Muscle of back (tissue), 11 donors: ENCODE measurements around the gene CCT7. TPM values are rescaled to one million over a fixed set of nuclear protein-coding genes. Genes with fewer than 3 reads are reported as not detected.

Experiments
- DNase-seq, 3 donors: peaks; one replicate each; pipeline versions ENCODE4 v3.0.0 to v3.0.0-alpha.2; 2013
- polyA plus RNA-seq, 10 donors: library from polyadenylated mRNA; unstranded; fragments of 120-200 nt; gene quantifications; one replicate each; pipeline ENCODE4 v1.2.1, GENCODE V29; 2013; ENCODE audit not compliant: insufficient read length in 10 of 10

The CCT7 gene
- polyA plus RNA-seq, 10 donors: 171 to 205 (median 178) TPM

DNA sequence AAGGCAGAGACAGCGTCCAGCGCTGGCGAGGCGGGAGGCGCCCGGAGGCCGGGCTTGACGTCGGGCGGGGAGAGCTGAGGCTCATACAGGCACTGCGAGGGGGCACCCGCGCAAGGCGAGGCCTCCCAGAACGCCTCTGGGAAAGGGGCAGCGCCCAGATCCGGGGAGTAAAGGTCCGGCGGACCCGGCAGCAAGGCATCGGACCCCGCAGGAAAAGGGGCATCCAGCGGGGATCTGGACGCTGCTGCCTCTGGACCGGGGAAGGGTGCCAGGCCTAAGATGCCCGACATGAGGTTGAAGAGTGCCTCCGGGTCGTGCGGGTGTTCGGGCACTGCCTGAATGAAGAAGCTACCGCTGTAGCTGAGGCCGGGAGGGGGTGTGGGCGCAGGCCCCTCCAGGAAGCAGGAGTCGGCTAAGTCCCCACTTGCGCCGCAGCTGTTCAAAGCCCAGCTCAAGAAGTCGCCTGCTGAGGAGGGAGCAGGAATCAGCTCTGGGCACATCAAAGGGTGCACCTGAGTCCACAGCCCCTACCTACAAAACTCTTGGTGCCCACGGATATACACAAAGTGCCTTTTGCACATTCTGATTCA, 58.3 kb downstream of the CCT7 start:
- no peak for DNase-seq

DNA sequence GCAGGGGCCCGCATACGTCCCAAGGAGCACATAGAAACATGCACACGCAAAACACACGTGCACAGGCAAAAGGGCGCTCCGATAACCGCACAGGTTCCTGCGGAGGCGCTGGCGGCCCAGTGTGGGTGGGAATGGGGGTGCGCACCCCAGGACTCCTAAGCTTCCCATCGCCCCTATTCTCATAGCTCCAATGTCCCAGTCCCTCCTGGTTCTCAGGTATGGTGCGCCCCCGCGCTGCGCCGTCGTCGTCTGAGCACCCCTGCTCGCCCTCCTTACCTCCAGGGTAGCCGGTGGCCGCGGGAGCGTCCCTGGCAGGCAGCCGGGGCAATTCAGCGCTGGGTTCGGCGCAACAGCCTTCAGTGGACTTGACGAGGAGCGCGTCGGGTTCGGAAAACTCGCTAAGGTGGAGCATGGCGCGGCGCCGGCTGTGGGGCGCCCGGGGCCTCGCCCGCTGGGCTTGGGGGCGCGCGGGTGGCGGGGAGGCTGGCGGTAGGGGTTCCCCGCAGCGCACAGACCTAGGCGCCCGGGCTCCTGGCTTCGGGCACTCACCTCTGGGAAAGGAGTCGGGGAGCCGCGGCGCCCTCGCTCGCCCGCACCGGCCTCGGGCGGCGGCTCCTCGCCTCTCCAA, 58.9 kb downstream of the CCT7 start:
- no peak for DNase-seq

DNA sequence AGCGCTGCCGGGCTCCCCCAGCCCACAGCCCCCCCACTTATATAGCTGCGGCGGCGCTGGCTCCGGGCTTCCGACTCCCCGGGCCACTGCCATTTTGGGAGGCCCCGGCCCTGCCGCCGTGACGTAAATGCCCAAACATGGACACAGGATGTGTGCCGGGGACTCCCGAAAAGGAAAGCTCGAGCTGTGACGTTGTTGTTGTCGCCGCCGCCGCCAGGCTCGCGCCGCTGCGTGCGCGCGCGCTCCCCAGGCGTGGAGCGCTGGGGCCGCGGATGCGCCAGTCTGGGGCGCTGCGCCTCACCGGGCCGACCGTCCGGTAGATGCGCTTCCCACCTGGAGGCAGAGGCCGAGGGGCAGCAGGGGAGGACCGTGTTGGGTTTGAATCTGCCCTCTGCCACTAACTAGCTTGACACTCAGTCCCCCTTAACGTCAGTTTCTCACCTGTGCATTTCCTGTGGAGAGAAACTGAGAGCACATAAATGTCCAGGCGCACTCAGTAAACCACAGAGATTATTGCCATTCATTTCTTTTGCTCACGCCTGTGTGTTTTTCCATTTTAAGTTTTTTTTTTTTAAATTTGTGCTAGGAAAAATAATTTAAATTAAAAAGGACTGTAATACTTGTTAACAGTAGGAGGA, 59.5 kb downstream of the CCT7 start, which contains the start of gene EGR4:
Gene EGR4 (minus strand): TSS at position 15 of the 638 bp plus-strand sequence. CDS start 231 bp downstream, outside the sequence.
- DNase-seq: peak in 2 of 3 donors; percentile 29 to 39

DNA sequence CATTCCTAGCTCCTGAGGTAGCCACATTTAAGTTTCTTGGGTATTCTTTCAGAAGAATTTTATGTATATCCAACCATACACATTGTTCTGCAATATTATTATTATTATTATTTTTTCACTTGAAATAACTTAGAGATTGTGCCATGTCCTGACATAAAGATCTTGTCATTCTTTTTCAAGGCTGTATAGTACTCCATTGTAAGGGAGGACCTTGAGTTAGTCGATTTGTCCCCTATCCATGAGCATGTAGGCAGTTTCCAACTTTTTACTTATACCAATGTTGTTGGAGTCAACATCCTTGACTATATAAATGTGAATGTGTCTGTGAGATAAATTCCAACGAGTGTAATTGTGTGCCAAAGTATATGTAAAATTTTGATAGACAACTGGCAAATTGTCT, 60.1 kb downstream of the CCT7 start:
- no peak for DNase-seq

DNA sequence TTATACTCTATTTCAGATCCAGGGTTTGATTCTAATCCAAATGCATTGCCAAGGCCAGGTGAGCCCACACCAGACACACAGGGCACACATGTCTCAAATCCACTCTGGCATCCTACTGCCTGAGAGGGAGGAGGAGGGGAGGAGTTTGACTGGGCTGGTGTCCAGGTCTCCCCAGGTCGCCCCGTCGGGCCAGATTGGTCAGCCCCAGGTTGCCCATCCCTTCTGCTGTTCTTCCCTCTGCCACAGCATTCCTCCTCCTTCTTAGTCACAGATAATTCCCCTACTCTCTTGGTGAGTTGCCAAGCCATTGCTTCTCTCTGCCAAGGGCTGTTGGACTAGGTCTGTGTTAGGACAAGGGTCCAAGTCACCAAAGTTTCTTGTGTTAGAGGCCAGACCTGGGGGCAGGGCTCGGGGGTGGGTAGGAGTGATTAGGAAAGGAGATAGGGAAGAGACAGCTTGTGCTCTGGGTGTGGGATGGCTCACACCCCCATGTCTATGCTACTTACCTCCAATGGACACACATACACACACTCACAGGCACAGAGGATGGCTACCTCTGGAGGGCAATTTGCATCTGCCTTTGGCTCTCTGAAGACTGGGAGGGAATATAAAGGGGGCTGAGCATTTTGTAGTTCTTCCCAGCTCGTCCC, 61.8 kb downstream of the CCT7 start:
- no peak for DNase-seq

DNA sequence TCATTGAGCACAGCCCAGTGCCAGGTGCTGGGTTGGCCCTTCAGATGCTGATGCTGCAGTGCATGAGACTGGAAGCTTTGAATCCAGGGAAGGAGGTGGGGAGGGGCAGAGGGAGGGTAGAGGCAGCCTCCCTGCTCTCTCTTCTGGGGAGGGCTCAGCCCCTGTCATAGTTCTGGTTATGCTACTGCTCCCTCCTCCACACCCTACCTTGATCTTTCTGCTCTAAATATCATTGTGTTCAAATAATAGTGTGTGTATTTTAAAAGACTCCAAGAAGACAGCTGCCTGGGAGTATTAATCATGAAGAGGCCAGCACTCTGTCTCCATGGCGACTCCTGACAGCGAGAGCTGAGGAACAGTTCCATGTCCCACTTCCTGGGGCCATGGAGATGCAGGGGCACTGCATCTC, 63.0 kb downstream of the CCT7 start:
- DNase-seq: no peak

DNA sequence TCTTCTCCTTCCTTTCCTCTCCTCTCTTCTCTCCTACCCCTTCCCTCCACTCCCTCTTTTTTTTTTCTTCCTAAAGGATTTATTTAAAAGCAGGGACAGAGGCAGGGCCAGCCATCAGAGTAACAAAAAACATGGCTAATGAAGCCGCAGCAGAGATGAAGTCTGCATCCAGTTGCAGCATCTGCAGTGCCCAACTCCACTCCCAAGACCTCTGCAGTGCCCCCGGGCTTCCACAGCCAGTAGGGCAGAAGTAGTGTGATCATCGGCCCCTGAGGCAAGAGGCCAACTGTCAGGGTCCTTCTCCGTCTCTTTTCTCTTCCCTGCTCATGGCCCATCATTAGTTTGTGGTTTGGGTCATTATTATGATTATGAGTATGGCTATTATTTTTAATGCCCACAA, 63.5 kb downstream of the CCT7 start:
- DNase-seq: no peak

DNA sequence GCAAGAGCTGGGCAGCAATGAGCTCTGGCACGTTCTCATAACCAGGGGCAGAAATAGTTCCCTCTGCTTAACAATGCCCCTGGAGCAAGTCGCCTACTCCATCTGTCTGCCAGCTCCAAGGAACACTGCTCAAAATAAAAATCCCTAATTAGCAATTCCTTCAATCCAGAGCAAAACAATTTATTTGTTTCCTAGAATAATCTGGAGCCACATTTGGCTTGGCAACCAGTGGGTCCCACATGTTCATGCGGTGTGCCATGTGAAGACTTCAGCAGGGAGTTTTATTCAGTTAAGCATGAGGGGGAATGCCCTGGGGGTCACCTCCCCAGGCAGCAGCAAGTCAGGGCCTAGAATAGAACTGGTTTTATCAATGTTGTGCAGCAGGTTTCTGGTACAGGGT, 66.8 kb downstream of the CCT7 start:
- no peak for DNase-seq

DNA sequence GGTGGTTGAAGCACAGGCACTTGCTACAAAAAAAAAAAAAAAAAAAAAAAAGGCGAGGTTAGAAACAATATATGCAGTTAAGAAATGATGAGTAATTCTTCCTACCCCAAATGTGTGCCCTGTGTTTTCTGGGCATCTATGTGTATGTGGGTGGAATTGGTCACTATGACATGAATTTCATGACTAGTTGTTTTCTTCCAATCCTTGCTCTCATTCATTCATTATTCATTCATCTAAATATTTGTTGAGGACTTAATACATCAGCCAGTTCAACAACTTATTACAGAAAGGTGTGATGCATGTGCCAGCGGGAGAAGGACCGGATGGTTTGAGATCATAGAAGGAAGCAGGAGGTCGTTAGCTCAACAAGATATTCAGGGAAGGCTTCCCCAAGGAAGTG, 67.5 kb downstream of the CCT7 start:
- DNase-seq: no peak

Other genes with a start within 250 kb of the CCT7 start
- gene SFXN5, start 162.6 kb upstream of the CCT7 start, polyA plus RNA-seq: 1 to 10 TPM; 4.8 to 7.8 (median 6.3) TPM
- 10 to 100 TPM; 12.3 to 17.8 (median 15.7) TPM for gene RAB11FIP5, start 121.4 kb upstream of the CCT7 start, polyA plus RNA-seq
- under 1 TPM in 1 of 10 donors, not detected in 9; 0.04 TPM for gene NOTO, start 31.7 kb upstream of the CCT7 start, polyA plus RNA-seq
- gene SMYD5, start 20.1 kb upstream of the CCT7 start, polyA plus RNA-seq: 10 to 100 TPM; 29.5 to 35.7 (median 32.1) TPM
- gene PRADC1, start 1.1 kb upstream of the CCT7 start, polyA plus RNA-seq: 10 to 100 TPM; 25.0 to 34.7 (median 28.8) TPM
- gene FBXO41, start 50.2 kb downstream of the CCT7 start, polyA plus RNA-seq: under 1 TPM; 0.13 to 0.54 (median 0.28) TPM
- gene EGR4, start 59.2 kb downstream of the CCT7 start, polyA plus RNA-seq: under 1 TPM in 1 of 10 donors, not detected in 9; 0.07 TPM
- gene ALMS1, start 151.5 kb downstream of the CCT7 start, polyA plus RNA-seq: 10 to 100 TPM; 13.6 to 22.8 (median 16.9) TPM